Colon (tissue), 2 donors: ENCODE measurements around the gene NR1H2.

Experiments used
- FAIRE-seq: peaks from 2 replicates; lab custom pipeline; 2012; peaks lifted over from hg19 to GRCh38; lab: Jason Lieb, UNC
- donor health status: control.
- donor health status: control.

NR1H2 gene

GRCh38 chr19:50402544-50403301 is 26.5 kb downstream of the NR1H2 start:
- FAIRE-seq = no peak

GRCh38 chr19:50406156-50406820 is 30.0 kb downstream of the NR1H2 start:
- FAIRE-seq = no peak

- FAIRE-seq = no peak
Measured at GRCh38 chr19:50406829-50407228, 30.6 kb downstream of the NR1H2 start.

- no peak for FAIRE-seq
Measured at GRCh38 chr19:50409347-50409746, 33.1 kb downstream of the NR1H2 start.

- FAIRE-seq = no peak
Measured at GRCh38 chr19:50410109-50410508, 33.9 kb downstream of the NR1H2 start.

- FAIRE-seq = no peak
Measured at GRCh38 chr19:50412419-50412818, 36.2 kb downstream of the NR1H2 start.

GRCh38 chr19:50413096-50413495 is 36.8 kb downstream of the NR1H2 start:
- FAIRE-seq = no peak

GRCh38 chr19:50413531-50413930 is 37.3 kb downstream of the NR1H2 start:
- no peak for FAIRE-seq

- FAIRE-seq = no peak
Measured at GRCh38 chr19:50414864-50415660, 38.8 kb downstream of the NR1H2 start.

GRCh38 chr19:50415661-50416033 is 39.4 kb downstream of the NR1H2 start:
- no peak for FAIRE-seq

GRCh38 chr19:50416034-50416977 is 40.0 kb downstream of the NR1H2 start:
- no peak for FAIRE-seq

- no peak for FAIRE-seq
Measured at GRCh38 chr19:50417111-50418081, 41.1 kb downstream of the NR1H2 start.

GRCh38 chr19:50418176-50419021 is 42.1 kb downstream of the NR1H2 start, which contains the start of gene SPIB:
Gene SPIB (plus strand): TSS chr19:50418938. CDS start chr19:50418963, 25 bp downstream.
- FAIRE-seq = no peak

- no peak for FAIRE-seq
Measured at GRCh38 chr19:50419022-50419579, 42.8 kb downstream of the NR1H2 start.

- FAIRE-seq = no peak
Measured at GRCh38 chr19:50419580-50420035, 43.4 kb downstream of the NR1H2 start.

GRCh38 chr19:50420127-50420526 is 43.9 kb downstream of the NR1H2 start:
- FAIRE-seq = no peak

GRCh38 chr19:50420808-50421207 is 44.6 kb downstream of the NR1H2 start:
- FAIRE-seq = no peak

- no peak for FAIRE-seq
Measured at GRCh38 chr19:50422397-50423278, 46.4 kb downstream of the NR1H2 start.
